ENCODE results near the gene ZBED1. TPM values are rescaled to one million over a fixed set of nuclear protein-coding genes. Genes with fewer than 3 reads are reported as not detected.
A peak's percentile ranks its signal among the peaks of the same experiment; 100 is the strongest.
"Not testable (repeated sequence)": the region's sequence is repeated elsewhere in the genome, so short reads cannot be mapped to it uniquely, and the experiment has no call there.

ZBED1 gene
- total RNA-seq, 8 experiments from 2014 or later, result 14.1 to 36.6 (median 23.2) TPM

- no peak for ATAC-seq (replicated peaks in 6 of 8)
- no peak overlapping the region for H3K4me3 ChIP-seq
- no peaks in the 10 kb centered on the region for H3K4me1 ChIP-seq (replicated peaks in 1 of 2)
- in situ Hi-C loops (cut with MboI; ENCODE audit: low pct_unique_long_range_greater_than_20kb in 2 of 9, low sequenced_read_pairs in 9 of 9, unreplicated experiment in 9 of 9), result no loop called here
- no peak overlapping the region for H3K27ac ChIP-seq
- WGBS, 10 experiments, result 43 to 100% (median 91%) methylated on average over 1 to 8 of the region's 8 CpGs; no CpG with 5 or more reads in 4 of the 10 experiments
Observed at GRCh38 chrX:2461711-2462016, 39.1 kb downstream of the ZBED1 start.

GRCh38 chrX:2460821-2461710, 39.7 kb downstream of the ZBED1 start:
- H3K4me3 ChIP-seq; H3K27ac ChIP-seq; ATAC-seq (replicated peaks in 6 of 8); in situ Hi-C loops (cut with MboI; ENCODE audit: low pct_unique_long_range_greater_than_20kb in 2 of 9, low sequenced_read_pairs in 9 of 9, unreplicated experiment in 9 of 9); H3K4me1 ChIP-seq (replicated peaks in 1 of 2): not testable (repeated sequence)
- WGBS, 10 experiments, result 75 to 94% (median 89%) methylated on average over 1 to 4 of the region's 17 CpGs; no CpG with 5 or more reads in 4 of the 10 experiments

- in situ Hi-C loops (cut with MboI; ENCODE audit: low pct_unique_long_range_greater_than_20kb in 2 of 9, low sequenced_read_pairs in 9 of 9, unreplicated experiment in 9 of 9), result not testable (repeated sequence)
- 80 to 100% (median 100%) methylated on average over 1 to 3 of the region's 10 CpGs; no CpG with 5 or more reads in 5 of the 10 experiments for WGBS, 10 experiments
Observed at GRCh38 chrX:2460048-2460447, 40.7 kb downstream of the ZBED1 start.

GRCh38 chrX:2458309-2458708, 42.5 kb downstream of the ZBED1 start:
- no peak overlapping the region for H3K27ac ChIP-seq
- H3K4me3 ChIP-seq, result no peak overlapping the region
- in situ Hi-C loops (cut with MboI; ENCODE audit: low pct_unique_long_range_greater_than_20kb in 2 of 9, low sequenced_read_pairs in 9 of 9, unreplicated experiment in 9 of 9), result no loop called here
- ATAC-seq (replicated peaks in 6 of 8), result no peak
- H3K4me1 ChIP-seq (replicated peaks in 1 of 2), result no peaks in the 10 kb centered on the region
- 80 to 100% (median 91%) methylated on average over 1 to 5 of the region's 6 CpGs; no CpG with 5 or more reads in 2 of the 10 experiments for WGBS, 10 experiments

More at GRCh38 chrX:2460048-2460447, 40.7 kb downstream of the ZBED1 start:
- not testable (repeated sequence) for ATAC-seq (replicated peaks in 6 of 8); H3K4me1 ChIP-seq (replicated peaks in 1 of 2); H3K27ac ChIP-seq; H3K4me3 ChIP-seq

- Histone ChIP-seq H3K27ac (peak overlapping the region in 1 of 2 donors; percentile 10), H3K4me1 (replicated peaks in 1 of 2) (no peaks in the 10 kb centered on the region), H3K4me3 (no peak overlapping the region)
- ATAC-seq (replicated peaks in 6 of 8), result no peak
- WGBS, 10 experiments, result 70 to 98% (median 82%) methylated on average over 3 to 15 of the region's 26 CpGs; no CpG with 5 or more reads in 1 of the 10 experiments
- in situ Hi-C loops (cut with MboI; ENCODE audit: low pct_unique_long_range_greater_than_20kb in 2 of 9, low sequenced_read_pairs in 9 of 9, unreplicated experiment in 9 of 9), result no loop called here
Observed at GRCh38 chrX:2457289-2458133, 43.3 kb downstream of the ZBED1 start.

GRCh38 chrX:2456091-2456490, 44.7 kb downstream of the ZBED1 start:
- in situ Hi-C loops (cut with MboI; ENCODE audit: low pct_unique_long_range_greater_than_20kb in 2 of 9, low sequenced_read_pairs in 9 of 9, unreplicated experiment in 9 of 9); H3K27ac ChIP-seq; H3K4me1 ChIP-seq (replicated peaks in 1 of 2); ATAC-seq (replicated peaks in 6 of 8); H3K4me3 ChIP-seq: not testable (repeated sequence)
- WGBS, 10 experiments, result 80 to 100% (median 91%) methylated on average over 1 to 7 of the region's 8 CpGs; no CpG with 5 or more reads in 3 of the 10 experiments

GRCh38 chrX:2454620-2455019, 46.2 kb downstream of the ZBED1 start:
- WGBS, 10 experiments, result 71 to 100% (median 96%) methylated on average over 1 to 8 of the region's 9 CpGs; no CpG with 5 or more reads in 1 of the 10 experiments
- H3K4me1 ChIP-seq (replicated peaks in 1 of 2); ATAC-seq (replicated peaks in 6 of 8); in situ Hi-C loops (cut with MboI; ENCODE audit: low pct_unique_long_range_greater_than_20kb in 2 of 9, low sequenced_read_pairs in 9 of 9, unreplicated experiment in 9 of 9); H3K4me3 ChIP-seq; H3K27ac ChIP-seq: not testable (repeated sequence)

GRCh38 chrX:2452799-2453198, 48.0 kb downstream of the ZBED1 start:
- WGBS, 10 experiments, result 88 to 100% (median 100%) methylated on average over 1 to 4 of the region's 4 CpGs; no CpG with 5 or more reads in 1 of the 10 experiments
- H3K4me1 ChIP-seq (replicated peaks in 1 of 2), result peaks cover 0 to 4% of the 10 kb centered on the region in 2 donors
- H3K4me3 ChIP-seq, result no peak overlapping the region
- ATAC-seq (replicated peaks in 6 of 8), result no peak
- H3K27ac ChIP-seq, result no peak overlapping the region
- in situ Hi-C loops (cut with MboI; ENCODE audit: low pct_unique_long_range_greater_than_20kb in 2 of 9, low sequenced_read_pairs in 9 of 9, unreplicated experiment in 9 of 9), result no loop called here

GRCh38 chrX:2452317-2452784, 48.4 kb downstream of the ZBED1 start:
- Histone ChIP-seq H3K27ac (no peak overlapping the region), H3K4me3 (no peak overlapping the region), H3K4me1 (replicated peaks in 1 of 2) (peaks cover 0 to 4% of the 10 kb centered on the region in 2 donors)
- WGBS, 10 experiments, result 90 to 100% (median 97%) methylated on average over 1 to 9 of the region's 22 CpGs; no CpG with 5 or more reads in 4 of the 10 experiments
- in situ Hi-C loops (cut with MboI; ENCODE audit: low pct_unique_long_range_greater_than_20kb in 2 of 9, low sequenced_read_pairs in 9 of 9, unreplicated experiment in 9 of 9), result no loop called here
- ATAC-seq (replicated peaks in 6 of 8), result no peak

GRCh38 chrX:2451501-2452316, 49.1 kb downstream of the ZBED1 start:
- ATAC-seq (replicated peaks in 6 of 8), result peak; percentile 75 to 97 (median 82)
- no peak overlapping the region for H3K27ac ChIP-seq
- in situ Hi-C loops (cut with MboI; ENCODE audit: low pct_unique_long_range_greater_than_20kb in 2 of 9, low sequenced_read_pairs in 9 of 9, unreplicated experiment in 9 of 9), result no loop called here
- 49 to 100% (median 58%) methylated on average over 1 to 14 of the region's 25 CpGs for WGBS, 10 experiments
- no peak overlapping the region for H3K4me3 ChIP-seq
- peaks cover 0 to 4% of the 10 kb centered on the region in 2 donors for H3K4me1 ChIP-seq (replicated peaks in 1 of 2)

- 20 to 100% (median 71%) methylated on average over 1 to 5 of the region's 5 CpGs; no CpG with 5 or more reads in 2 of the 10 experiments for WGBS, 10 experiments
- no peak for ATAC-seq (replicated peaks in 6 of 8)
- H3K4me1 ChIP-seq (replicated peaks in 1 of 2), result peaks cover 0 to 4% of the 10 kb centered on the region in 2 donors
- in situ Hi-C loops (cut with MboI; ENCODE audit: low pct_unique_long_range_greater_than_20kb in 2 of 9, low sequenced_read_pairs in 9 of 9, unreplicated experiment in 9 of 9), result no loop called here
- H3K4me3 ChIP-seq, result no peak overlapping the region
- H3K27ac ChIP-seq, result no peak overlapping the region
Observed at GRCh38 chrX:2450681-2451080, 50.1 kb downstream of the ZBED1 start.

- Histone ChIP-seq H3K27ac (no peak overlapping the region), H3K4me1 (replicated peaks in 1 of 2) (peaks cover 0 to 4% of the 10 kb centered on the region in 2 donors), H3K4me3 (no peak overlapping the region)
- 80 to 100% (median 98%) methylated on average over 1 to 9 of the region's 13 CpGs; no CpG with 5 or more reads in 4 of the 10 experiments for WGBS, 10 experiments
- in situ Hi-C loops (cut with MboI; ENCODE audit: low pct_unique_long_range_greater_than_20kb in 2 of 9, low sequenced_read_pairs in 9 of 9, unreplicated experiment in 9 of 9), result no loop called here
- ATAC-seq (replicated peaks in 6 of 8), result no peak
Observed at GRCh38 chrX:2449135-2449886, 51.5 kb downstream of the ZBED1 start.
